NCI-H82 treated with DMSO at 0.1 percent for 48 hours (cell line): Measurements from ENCODE around the gene RAD18.

Experiments used
- DNase-seq: peaks from one replicate; lab custom pipeline; 2025; ENCODE audit not compliant: unreplicated experiment; lab: John Stamatoyannopoulos, UW

The RAD18 gene

GRCh38 chr3:8867646-8868045 lies 95.6 kb downstream of the RAD18 start:
- DNase-seq: no peak

GRCh38 chr3:8865697-8866096 lies 97.6 kb downstream of the RAD18 start:
- no peak for DNase-seq

- DNase-seq: no peak
Observed at GRCh38 chr3:8864402-8865350, 98.6 kb downstream of the RAD18 start.

GRCh38 chr3:8863891-8864290 lies 99.4 kb downstream of the RAD18 start:
- DNase-seq: no peak

GRCh38 chr3:8857720-8858367 lies 105.4 kb downstream of the RAD18 start:
- DNase-seq: no peak

- DNase-seq: no peak
Observed at GRCh38 chr3:8856721-8857120, 106.6 kb downstream of the RAD18 start.

- no peak for DNase-seq
Observed at GRCh38 chr3:8856071-8856470, 107.2 kb downstream of the RAD18 start.

- DNase-seq: no peak
Observed at GRCh38 chr3:8854656-8855055, 108.6 kb downstream of the RAD18 start.

GRCh38 chr3:8853081-8853480 lies 110.2 kb downstream of the RAD18 start:
- no peak for DNase-seq

GRCh38 chr3:8852511-8852910 lies 110.8 kb downstream of the RAD18 start:
- no peak for DNase-seq

GRCh38 chr3:8851703-8852102 lies 111.6 kb downstream of the RAD18 start:
- DNase-seq: no peak

- DNase-seq: no peak
Observed at GRCh38 chr3:8848696-8849131, 114.6 kb downstream of the RAD18 start.

- no peak for DNase-seq
Observed at GRCh38 chr3:8847317-8847716, 116.0 kb downstream of the RAD18 start.

- no peak for DNase-seq
Observed at GRCh38 chr3:8846176-8846575, 117.1 kb downstream of the RAD18 start.

GRCh38 chr3:8845641-8846040 lies 117.6 kb downstream of the RAD18 start:
- peak; percentile 20 for DNase-seq

- no peak for DNase-seq
Observed at GRCh38 chr3:8843347-8843746, 119.9 kb downstream of the RAD18 start.

- no peak for DNase-seq
Observed at GRCh38 chr3:8842293-8842692, 121.0 kb downstream of the RAD18 start.

- no peak for DNase-seq
Observed at GRCh38 chr3:8841472-8841871, 121.8 kb downstream of the RAD18 start.

GRCh38 chr3:8840556-8840955 lies 122.7 kb downstream of the RAD18 start:
- DNase-seq: no peak

GRCh38 chr3:8839607-8840325 lies 123.5 kb downstream of the RAD18 start:
- no peak for DNase-seq

GRCh38 chr3:8838765-8839423 lies 124.4 kb downstream of the RAD18 start:
- DNase-seq: no peak
